Tibial nerve (tissue), 4 donors: Measurements from ENCODE around the gene BCAR3. TPM values are rescaled to one million over a fixed set of nuclear protein-coding genes. Genes with fewer than 3 reads are reported as not detected.
A peak's percentile ranks its signal among the peaks of the same experiment; 100 is the strongest.

Experiments used
- DNase-seq, 2 donors: peaks; one replicate each; pipeline ENCODE4 v3.0.0-alpha.2; 2019; ENCODE audit warnings: low spot score in 2 of 2
- H3K27ac ChIP-seq, 4 donors: fragments of 200-600 bp; sonication (generic) in 3 of 4; one replicate each; pipeline ENCODE4 v1.5.1; 2017 to 2019; ENCODE audit warnings: mild to moderate bottlenecking in 1 of 4
- H3K27me3 ChIP-seq, 2 donors: fragments of 200-600 bp; sonication (generic) in 1 of 2; one replicate each; pipeline versions ENCODE4 v1.5.1 to v1.6.0; 2017 to 2019
- H3K36me3 ChIP-seq, 3 donors: fragments of 200-600 bp; sonication (generic); one replicate each; pipeline ENCODE4 v1.5.1; 2018 to 2019
- H3K4me1 ChIP-seq, 4 donors: fragments of 200-600 bp; sonication (generic) in 3 of 4; one replicate each; pipeline ENCODE4 v1.5.1; 2017 to 2019
- H3K4me3 ChIP-seq, 4 donors: fragments of 200-600 bp; sonication (generic) in 3 of 4; one replicate each; pipeline ENCODE4 v1.5.1; 2017 to 2019; ENCODE audit warnings: mild to moderate bottlenecking in 1 of 4, moderate library complexity in 1 of 4
- H3K9me3 ChIP-seq, 4 donors: fragments of 200-600 bp; sonication (generic) in 3 of 4; one replicate each; pipeline ENCODE4 v1.5.1; 2017 to 2019
- CTCF ChIP-seq, 5 experiments: fragments of 200-600 bp in 3 of 5; fragments of 450-650 bp in 2 of 5; sonication (generic) in 3 of 5; IDR thresholded peaks; one replicate each; pipeline ENCODE4 v1.5.1; 2016 to 2019; ENCODE audit warnings: antibody characterized with exemption in 5 of 5, mild to moderate bottlenecking in 3 of 5, moderate library complexity in 2 of 5
- EP300 ChIP-seq, 2 donors: sonication (generic); formaldehyde crosslinking; IDR thresholded peaks; one replicate each; pipeline ENCODE4 v1.6.1; 2017; ENCODE audit warnings: antibody characterized with exemption in 2 of 2, mild to moderate bottlenecking in 1 of 2
- POLR2A ChIP-seq, 2 donors: fragments of 450-650 bp; IDR thresholded peaks; one replicate each; pipeline ENCODE4 v1.6.1; 2017; ENCODE audit warnings: antibody characterized with exemption in 2 of 2, mild to moderate bottlenecking in 2 of 2, moderate library complexity in 2 of 2
- WGBS, 2 donors: methylation state at CpG; one replicate each; pipeline ENCODE4 v1.1.5; 2018; 5-methylcytosine and 5-hydroxymethylcytosine counted together
- total RNA-seq, 4 donors: library from RNA; depleted of rRNA; stranded (reverse); fragments of >200 nt; gene quantifications; one replicate each; pipeline ENCODE4 v1.1.0, GENCODE V29; 2016

Gene BCAR3
- total RNA-seq, 4 donors from 2014 or later: 26.2 to 41.8 (median 36.5) TPM

- H3K4me3 ChIP-seq: no peak overlapping the region
- no peaks in the 10 kb centered on the region for H3K9me3 ChIP-seq
- H3K4me1 ChIP-seq: peaks cover 0 to 97% (median 54%) of the 10 kb centered on the region in 4 donors
- WGBS, 2 donors: 85 to 95% methylated on average over 2 of the region's 2 CpGs
- DNase-seq: no peak
- no peaks in the 10 kb centered on the region for H3K27me3 ChIP-seq
- no peaks in the 10 kb centered on the region for H3K36me3 ChIP-seq
- TF ChIP-seq EP300 (IDR thresholded peaks at IDR 0.05): peak in 1 of 2 donors; percentile 44
- no peak for TF ChIP-seq CTCF (IDR thresholded peaks at IDR 0.05)
- TF ChIP-seq POLR2A (IDR thresholded peaks at IDR 0.05): no peak
- peak overlapping the region in 3 of 4 donors; percentile 12 to 69 (median 68) for H3K27ac ChIP-seq
Observed at GRCh38 chr1:93673163-93673829, 8.3 kb downstream of the BCAR3 start.

GRCh38 chr1:93672477-93673162 lies 9.0 kb downstream of the BCAR3 start:
- H3K27ac ChIP-seq: peak overlapping the region in 3 of 4 donors; percentile 13 to 69 (median 68)
- no peak for TF ChIP-seq POLR2A (IDR thresholded peaks at IDR 0.05)
- TF ChIP-seq EP300 (IDR thresholded peaks at IDR 0.05): no peak
- TF ChIP-seq CTCF (IDR thresholded peaks at IDR 0.05): no peak
- H3K36me3 ChIP-seq: no peaks in the 10 kb centered on the region
- no peak overlapping the region for H3K4me3 ChIP-seq
- H3K9me3 ChIP-seq: no peaks in the 10 kb centered on the region
- WGBS, 2 donors: 80 to 88% methylated on average over 5 of the region's 5 CpGs
- H3K27me3 ChIP-seq: no peaks in the 10 kb centered on the region
- no peak for DNase-seq
- peaks cover 0 to 98% (median 57%) of the 10 kb centered on the region in 4 donors for H3K4me1 ChIP-seq

- 5 to 14% methylated on average over 1 of the region's 1 CpG for whole genome bisulfite sequencing, 2 donors
- TF ChIP-seq EP300 (IDR thresholded peaks at IDR 0.05): no peak
- Histone ChIP-seq H3K4me3 (no peak overlapping the region), H3K36me3 (no peaks in the 10 kb centered on the region), H3K27me3 (no peaks in the 10 kb centered on the region), H3K9me3 (no peaks in the 10 kb centered on the region), H3K4me1 (peaks cover 0 to 98% (median 58%) of the 10 kb centered on the region in 4 donors), H3K27ac (peak overlapping the region in 2 of 4 donors; percentile 68 to 69)
- peak in 1 of 2 donors; percentile 69 for DNase-seq
Observed at GRCh38 chr1:93672069-93672468, 9.6 kb downstream of the BCAR3 start.

- TF ChIP-seq POLR2A (IDR thresholded peaks at IDR 0.05) (no peak), EP300 (IDR thresholded peaks at IDR 0.05) (no peak), CTCF (IDR thresholded peaks at IDR 0.05) (no peak)
- Histone ChIP-seq H3K4me1 (peaks cover 0 to 98% (median 62%) of the 10 kb centered on the region in 4 donors), H3K4me3 (no peak overlapping the region), H3K9me3 (no peaks in the 10 kb centered on the region), H3K27me3 (no peaks in the 10 kb centered on the region), H3K36me3 (no peaks in the 10 kb centered on the region), H3K27ac (peak overlapping the region in 3 of 4 donors; percentile 7 to 69 (median 68))
- DNase-seq: no peak
- WGBS, 2 donors: 88 to 91% methylated on average over 11 of the region's 11 CpGs
Observed at GRCh38 chr1:93671099-93671621, 10.5 kb downstream of the BCAR3 start.

GRCh38 chr1:93670141-93670540 lies 11.5 kb downstream of the BCAR3 start:
- Histone ChIP-seq H3K4me1 (peaks cover 2 to 98% (median 63%) of the 10 kb centered on the region in 4 donors), H3K9me3 (no peaks in the 10 kb centered on the region), H3K27me3 (no peaks in the 10 kb centered on the region), H3K4me3 (no peak overlapping the region), H3K36me3 (no peaks in the 10 kb centered on the region), H3K27ac (peak overlapping the region in 2 of 4 donors; percentile 68 to 69)
- TF ChIP-seq EP300 (IDR thresholded peaks at IDR 0.05) (peak in 1 of 2 donors; percentile 53), POLR2A (IDR thresholded peaks at IDR 0.05) (no peak), CTCF (IDR thresholded peaks at IDR 0.05) (no peak)
- 87 to 89% methylated on average over 1 of the region's 1 CpG for WGBS, 2 donors
- peak in 1 of 2 donors; percentile 57 for DNase-seq
